GM10266 (cell line): ENCODE data around the gene LSAMP.
A peak's percentile ranks its signal among the peaks of the same experiment; 100 is the strongest.

Source experiments
- DNase-seq: peaks from one replicate; pipeline ENCODE4 v3.0.0; 2012; ENCODE audit errors: extremely low spot score
- TF ChIP-seq, protein P1 (sequence below): IDR thresholded peaks from 2 replicates; pipeline ENCODE4 v1.5.1; 2012; ENCODE audit warnings: mild to moderate bottlenecking, low read depth; ENCODE audit not compliant: control insufficient read depth, insufficient read depth; ENCODE audit errors: missing control alignments

Gene LSAMP

GRCh38 chr3:116015931-116016330, 429.4 kb downstream of the LSAMP start:
- TF ChIP-seq, protein P1, sequence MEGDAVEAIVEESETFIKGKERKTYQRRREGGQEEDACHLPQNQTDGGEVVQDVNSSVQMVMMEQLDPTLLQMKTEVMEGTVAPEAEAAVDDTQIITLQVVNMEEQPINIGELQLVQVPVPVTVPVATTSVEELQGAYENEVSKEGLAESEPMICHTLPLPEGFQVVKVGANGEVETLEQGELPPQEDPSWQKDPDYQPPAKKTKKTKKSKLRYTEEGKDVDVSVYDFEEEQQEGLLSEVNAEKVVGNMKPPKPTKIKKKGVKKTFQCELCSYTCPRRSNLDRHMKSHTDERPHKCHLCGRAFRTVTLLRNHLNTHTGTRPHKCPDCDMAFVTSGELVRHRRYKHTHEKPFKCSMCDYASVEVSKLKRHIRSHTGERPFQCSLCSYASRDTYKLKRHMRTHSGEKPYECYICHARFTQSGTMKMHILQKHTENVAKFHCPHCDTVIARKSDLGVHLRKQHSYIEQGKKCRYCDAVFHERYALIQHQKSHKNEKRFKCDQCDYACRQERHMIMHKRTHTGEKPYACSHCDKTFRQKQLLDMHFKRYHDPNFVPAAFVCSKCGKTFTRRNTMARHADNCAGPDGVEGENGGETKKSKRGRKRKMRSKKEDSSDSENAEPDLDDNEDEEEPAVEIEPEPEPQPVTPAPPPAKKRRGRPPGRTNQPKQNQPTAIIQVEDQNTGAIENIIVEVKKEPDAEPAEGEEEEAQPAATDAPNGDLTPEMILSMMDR, result no peak
- no peak for DNase-seq

DNA sequence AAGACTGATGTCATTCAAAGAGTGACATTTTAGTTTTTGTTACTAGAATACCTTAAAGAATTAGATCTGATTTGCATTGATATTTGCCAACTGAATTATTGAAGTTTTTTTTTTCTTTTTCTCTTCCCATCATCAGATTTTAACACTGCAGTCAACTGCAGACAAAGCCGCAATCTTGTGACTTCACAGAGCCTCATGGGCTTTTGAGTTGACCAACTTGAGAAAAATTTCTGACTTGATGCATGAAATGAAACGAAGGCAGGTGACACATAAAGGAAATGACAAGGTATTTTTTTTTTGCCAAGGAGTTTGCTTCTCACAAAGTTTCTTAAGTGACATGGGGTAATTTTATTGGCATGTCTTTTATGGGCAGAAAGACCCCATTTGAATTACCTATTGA, 438.3 kb downstream of the LSAMP start:
- TF ChIP-seq, protein P1, result no peak
- DNase-seq, result no peak

- TF ChIP-seq, protein P1, result no peak
- no peak for DNase-seq
These were observed 439.9 kb downstream of the LSAMP start for GRCh38 chr3:116005404-116005803.

- no peak for DNase-seq
- TF ChIP-seq, protein P1, result no peak
These were observed 443.1 kb downstream of the LSAMP start for GRCh38 chr3:116002235-116002634.

GRCh38 chr3:116001151-116001621, 444.1 kb downstream of the LSAMP start:
- DNase-seq, result no peak
- TF ChIP-seq, protein P1, result no peak

DNA sequence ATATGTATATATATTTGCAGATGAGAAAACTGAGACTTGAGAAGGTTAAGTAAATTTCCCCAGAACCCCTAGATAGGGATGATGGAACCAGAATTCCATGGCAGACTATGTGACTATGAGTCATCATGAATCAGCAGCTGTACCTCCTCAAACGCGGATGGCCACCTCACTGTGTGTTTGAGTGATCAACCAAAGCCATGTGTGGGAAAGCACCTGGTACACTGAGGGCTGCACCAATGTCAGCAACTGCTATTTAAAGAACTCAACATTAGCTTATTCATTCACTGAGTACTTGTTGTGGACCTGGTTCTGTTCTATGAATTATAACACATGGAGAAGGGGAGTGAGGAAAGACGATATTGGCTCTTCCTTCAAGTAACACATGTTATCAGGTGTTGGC, 445.0 kb downstream of the LSAMP start:
- DNase-seq, result peak; percentile 11
- TF ChIP-seq, protein P1, result no peak

GRCh38 chr3:115999613-116000012, 445.7 kb downstream of the LSAMP start:
- TF ChIP-seq, protein P1, result no peak
- no peak for DNase-seq
